Measurements from ENCODE around the gene IFITM5. TPM values are rescaled to one million over a fixed set of nuclear protein-coding genes. Genes with fewer than 3 reads are reported as not detected.
"Not testable (repeated sequence)": the region's sequence is repeated elsewhere in the genome, so short reads cannot be mapped to it uniquely, and the experiment has no call there.

The IFITM5 gene
- total and polyA plus RNA-seq, 2 donors, result not detected

DNA sequence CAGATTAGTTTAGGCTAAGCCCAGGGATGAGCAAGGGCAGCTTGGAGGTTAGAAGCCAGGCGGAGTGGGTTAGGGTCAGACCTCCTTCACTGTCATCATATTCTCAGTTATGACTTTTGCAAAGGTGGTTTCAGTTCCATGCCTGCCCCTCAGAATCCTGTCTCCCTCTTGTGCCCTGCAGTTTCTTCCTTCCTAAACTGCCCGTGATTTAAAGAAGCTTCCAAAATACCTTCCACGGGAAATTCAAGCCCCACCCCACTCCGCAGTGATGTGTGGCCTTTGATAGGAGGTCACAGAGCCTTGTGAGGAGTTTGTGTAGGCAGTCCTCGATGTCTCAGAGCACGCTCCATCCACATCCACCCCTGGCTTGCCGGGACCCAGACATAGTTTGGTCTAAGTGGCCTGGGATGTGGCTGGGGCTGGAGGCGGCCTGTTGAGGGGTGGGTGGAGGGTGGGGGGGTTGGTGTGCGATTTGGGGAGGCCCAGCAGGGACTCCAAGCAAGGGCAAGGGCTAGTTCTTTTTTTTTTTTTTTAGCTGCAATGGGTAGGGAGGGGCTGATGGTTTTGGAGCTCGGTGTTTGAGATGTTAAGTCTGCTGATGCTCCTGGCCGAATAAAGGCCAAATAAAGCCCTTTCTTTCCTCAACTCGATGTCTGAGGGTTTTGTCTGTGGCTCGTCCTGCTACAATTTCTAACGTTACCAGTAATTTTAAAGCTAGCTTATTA is 12.9 kb upstream of the IFITM5 start:
- Histone ChIP-seq H3K27ac (ENCODE audit: low read depth) (peak overlapping the region; percentile 81), H3K4me3 (ENCODE audit: low read depth, low read length) (peak overlapping the region; percentile 28), H3K36me3 (ENCODE audit: insufficient read depth) (no peaks in the 10 kb centered on the region), H3K4me1 (ENCODE audit: insufficient read depth) (peaks cover 2% of the 10 kb centered on the region)
- 49% methylated on average over 14 of the region's 14 CpGs for WGBS
- DNase-seq (ENCODE audit: extremely low spot score), result no peak

DNA sequence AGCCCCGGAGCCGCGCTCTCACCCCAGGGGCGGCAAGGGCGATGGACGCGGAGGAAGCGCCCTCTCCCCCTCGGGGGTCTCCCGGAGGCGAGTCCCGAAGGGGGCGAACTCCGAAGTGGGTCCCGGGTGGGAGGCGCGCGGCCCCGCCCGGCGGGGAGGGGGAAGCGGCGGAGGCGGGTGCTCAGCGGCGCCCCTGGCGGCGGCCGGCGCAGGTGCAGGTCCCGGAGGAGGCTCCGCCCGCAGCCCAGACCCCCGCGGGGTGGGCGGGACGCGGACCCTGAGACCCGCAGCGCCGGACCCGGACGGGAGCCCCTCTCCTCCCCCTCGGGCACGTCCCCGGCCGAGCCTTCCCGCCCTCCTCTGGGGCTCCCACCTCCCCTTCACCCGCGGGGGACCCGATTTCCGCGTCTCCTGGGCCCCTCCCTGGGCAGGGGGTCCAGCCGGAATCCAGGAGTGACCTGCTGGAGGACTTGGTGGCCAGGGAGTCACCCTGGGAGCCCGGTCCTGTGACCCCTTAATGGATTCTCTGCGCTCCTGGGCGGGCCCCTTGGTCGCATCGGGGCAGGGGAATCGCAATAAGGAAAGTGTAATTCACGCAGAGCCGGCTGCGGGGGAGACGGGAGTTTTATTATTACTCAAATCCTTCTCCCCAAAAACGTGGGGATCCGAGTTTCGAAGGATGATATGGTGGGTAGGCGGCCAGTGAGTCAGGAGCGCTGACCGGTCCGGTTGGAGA is 11.9 kb upstream of the IFITM5 start:
- not testable (repeated sequence) for DNase-seq (ENCODE audit: extremely low spot score); H3K4me1 ChIP-seq (ENCODE audit: insufficient read depth); H3K27ac ChIP-seq (ENCODE audit: low read depth); H3K36me3 ChIP-seq (ENCODE audit: insufficient read depth); H3K4me3 ChIP-seq (ENCODE audit: low read depth, low read length)
- 6% methylated on average over 9 of the region's 71 CpGs for WGBS

- H3K36me3 ChIP-seq (ENCODE audit: insufficient read depth); H3K4me1 ChIP-seq (ENCODE audit: insufficient read depth); H3K27ac ChIP-seq (ENCODE audit: low read depth); DNase-seq (ENCODE audit: extremely low spot score): not testable (repeated sequence)
- 10% methylated on average over 5 of the region's 18 CpGs for WGBS
- H3K4me3 ChIP-seq (ENCODE audit: low read depth, low read length), result peak overlapping the region; percentile 42
Measured at GRCh38 chr11:309979-310572, 10.8 kb upstream of the IFITM5 start.

DNA sequence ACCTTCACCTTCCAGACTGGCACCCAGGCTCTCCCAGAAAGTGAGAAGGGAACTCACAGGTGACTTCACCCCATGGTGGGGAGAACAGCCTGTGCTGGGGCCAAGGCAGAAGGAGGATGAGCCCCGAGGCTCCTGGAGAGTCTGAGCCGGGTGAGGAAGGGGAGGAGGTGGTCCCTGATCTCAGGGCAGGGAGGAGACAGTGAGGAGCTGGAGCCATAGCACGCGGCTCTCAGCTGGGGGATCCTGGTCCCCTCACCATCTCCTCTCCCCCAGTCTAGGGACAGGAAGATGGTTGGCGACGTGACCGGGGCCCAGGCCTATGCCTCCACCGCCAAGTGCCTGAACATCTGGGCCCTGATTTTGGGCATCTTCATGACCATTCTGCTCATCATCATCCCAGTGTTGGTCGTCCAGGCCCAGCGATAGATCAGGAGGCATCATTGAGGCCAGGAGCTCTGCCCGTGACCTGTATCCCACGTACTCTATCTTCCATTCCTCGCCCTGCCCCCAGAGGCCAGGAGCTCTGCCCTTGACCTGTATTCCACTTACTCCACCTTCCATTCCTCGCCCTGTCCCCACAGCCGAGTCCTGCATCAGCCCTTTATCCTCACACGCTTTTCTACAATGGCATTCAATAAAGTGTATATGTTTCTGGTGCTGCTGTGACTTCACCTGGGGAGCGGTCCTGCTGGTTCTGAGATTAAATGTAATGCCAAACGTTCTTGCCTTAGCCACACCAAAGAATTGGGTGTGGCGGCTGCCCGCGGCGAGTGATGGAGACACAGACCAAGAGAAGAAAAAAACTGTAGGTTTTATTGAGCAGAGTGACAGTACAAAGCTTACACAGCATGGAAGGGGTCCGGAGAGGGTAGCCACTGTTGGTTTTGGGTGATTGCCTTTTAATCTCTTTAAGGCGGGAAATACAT is 9.7 kb upstream of the IFITM5 start:
- not testable (repeated sequence) for DNase-seq (ENCODE audit: extremely low spot score); H3K36me3 ChIP-seq (ENCODE audit: insufficient read depth); H3K4me1 ChIP-seq (ENCODE audit: insufficient read depth)
- 44% methylated on average over 24 of the region's 24 CpGs for WGBS
- H3K4me3 ChIP-seq (ENCODE audit: low read depth, low read length), result peak overlapping the region; percentile 28
- H3K27ac ChIP-seq (ENCODE audit: low read depth), result peak overlapping the region; percentile 62

DNA sequence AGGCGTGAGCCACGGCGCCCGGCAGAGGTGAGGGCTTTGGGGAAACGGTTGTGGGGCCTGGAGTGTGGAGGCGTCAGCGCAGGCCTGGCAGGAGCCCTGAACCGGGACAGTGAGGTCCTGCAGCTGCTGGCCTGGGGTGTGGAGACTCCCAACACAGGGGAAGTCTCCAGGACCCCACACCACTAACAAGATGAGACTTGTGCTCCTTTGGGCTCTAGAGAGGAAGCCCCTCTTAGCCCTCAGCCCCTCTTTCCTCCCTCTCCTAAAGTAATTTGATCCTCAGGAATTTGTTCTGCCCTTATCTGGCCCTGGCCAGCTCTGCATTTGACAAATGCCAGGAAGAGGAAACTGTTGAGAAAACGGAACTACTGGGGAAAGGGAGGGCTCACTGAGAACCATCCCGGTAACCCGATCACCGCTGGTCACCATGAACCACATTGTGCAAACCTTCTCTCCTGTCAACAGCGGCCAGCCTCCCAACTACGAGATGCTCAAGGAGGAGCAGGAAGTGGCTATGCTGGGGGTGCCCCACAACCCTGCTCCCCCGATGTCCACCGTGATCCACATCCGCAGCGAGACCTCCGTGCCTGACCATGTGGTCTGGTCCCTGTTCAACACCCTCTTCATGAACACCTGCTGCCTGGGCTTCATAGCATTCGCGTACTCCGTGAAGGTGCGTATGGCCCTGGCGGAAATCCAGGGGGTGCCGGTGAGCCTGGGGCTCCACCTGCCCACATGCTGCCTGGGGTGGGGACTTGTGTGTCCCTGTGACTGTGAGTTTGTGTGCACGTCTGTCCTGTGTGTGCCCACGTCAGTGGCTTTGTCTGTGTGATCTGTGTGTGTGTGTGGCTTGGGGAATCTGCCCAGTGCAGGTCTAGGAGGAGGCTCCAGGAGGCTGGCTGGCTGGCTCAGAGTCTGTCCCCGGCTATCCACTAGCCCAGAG is 8.7 kb upstream of the IFITM5 start, which contains the start of gene IFITM2:
Gene IFITM2, plus strand, starts transcription at position 51 of the 943 bp plus-strand sequence. Its CDS starts 377 bp downstream, at position 428.
- Histone ChIP-seq H3K4me3 (ENCODE audit: low read depth, low read length) (peak within 1 kb of the TSS; percentile 6), H3K27ac (ENCODE audit: low read depth) (peak within 1 kb of the TSS; percentile 40)
- not testable (repeated sequence) for H3K36me3 ChIP-seq (ENCODE audit: insufficient read depth); H3K4me1 ChIP-seq (ENCODE audit: insufficient read depth)
- 18% methylated on average over 28 of the region's 28 CpGs for WGBS
- peak; percentile 68 for DNase-seq (ENCODE audit: extremely low spot score)

GRCh38 chr11:306645-307371 is 7.5 kb upstream of the IFITM5 start:
- H3K4me3 ChIP-seq (ENCODE audit: low read depth, low read length), result no peak overlapping the region
- 91% methylated on average over 17 of the region's 17 CpGs for WGBS
- no peaks in the 10 kb centered on the region for H3K36me3 ChIP-seq (ENCODE audit: insufficient read depth)
- DNase-seq (ENCODE audit: extremely low spot score), result no peak
- H3K27ac ChIP-seq (ENCODE audit: low read depth), result peak overlapping the region; percentile 40
- H3K4me1 ChIP-seq (ENCODE audit: insufficient read depth), result no peaks in the 10 kb centered on the region

- no peak for DNase-seq (ENCODE audit: extremely low spot score)
- Histone ChIP-seq H3K36me3 (ENCODE audit: insufficient read depth) (no peaks in the 10 kb centered on the region), H3K4me3 (ENCODE audit: low read depth, low read length) (no peak overlapping the region), H3K4me1 (ENCODE audit: insufficient read depth) (no peaks in the 10 kb centered on the region), H3K27ac (ENCODE audit: low read depth) (no peak overlapping the region)
- WGBS, result 87% methylated on average over 10 of the region's 10 CpGs
Measured at GRCh38 chr11:305844-306211, 6.5 kb upstream of the IFITM5 start.

- no peak overlapping the region for H3K4me3 ChIP-seq (ENCODE audit: low read depth, low read length)
- no peaks in the 10 kb centered on the region for H3K4me1 ChIP-seq (ENCODE audit: insufficient read depth)
- 35% methylated on average over 19 of the region's 19 CpGs for WGBS
- H3K27ac ChIP-seq (ENCODE audit: low read depth), result no peak overlapping the region
- no peaks in the 10 kb centered on the region for H3K36me3 ChIP-seq (ENCODE audit: insufficient read depth)
- DNase-seq (ENCODE audit: extremely low spot score), result no peak
Measured at GRCh38 chr11:304915-305843, 5.9 kb upstream of the IFITM5 start.

- DNase-seq (ENCODE audit: extremely low spot score), result no peak
- H3K4me1 ChIP-seq (ENCODE audit: insufficient read depth), result no peaks in the 10 kb centered on the region
- no peak overlapping the region for H3K27ac ChIP-seq (ENCODE audit: low read depth)
- no peaks in the 10 kb centered on the region for H3K36me3 ChIP-seq (ENCODE audit: insufficient read depth)
- H3K4me3 ChIP-seq (ENCODE audit: low read depth, low read length), result no peak overlapping the region
- 86% methylated on average over 52 of the region's 52 CpGs for WGBS
Measured at GRCh38 chr11:304061-304506, 4.8 kb upstream of the IFITM5 start.

DNA sequence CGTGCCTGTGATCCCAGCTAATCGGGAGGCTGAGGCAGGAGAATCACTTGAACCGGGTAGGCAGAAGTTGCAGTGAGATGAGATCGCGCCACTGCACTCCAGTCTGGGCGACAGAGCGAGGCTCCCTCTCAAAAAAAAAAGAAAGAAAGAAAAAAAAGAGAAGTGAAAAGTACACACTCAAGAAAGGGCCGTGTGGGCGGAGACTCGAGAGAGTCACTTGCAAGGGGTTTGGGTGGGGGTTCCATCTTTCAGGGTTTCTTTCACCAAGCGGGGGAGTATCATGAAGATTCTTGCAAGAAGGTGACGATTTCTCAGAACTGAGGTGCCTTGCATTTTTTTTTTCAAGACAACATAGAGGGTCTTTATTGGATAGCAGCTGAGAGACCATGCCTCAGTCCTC is 4.0 kb upstream of the IFITM5 start:
- H3K27ac ChIP-seq (ENCODE audit: low read depth), result no peak overlapping the region
- H3K36me3 ChIP-seq (ENCODE audit: insufficient read depth), result no peaks in the 10 kb centered on the region
- 93% methylated on average over 12 of the region's 12 CpGs for WGBS
- H3K4me3 ChIP-seq (ENCODE audit: low read depth, low read length), result no peak overlapping the region
- DNase-seq (ENCODE audit: extremely low spot score), result no peak
- no peaks in the 10 kb centered on the region for H3K4me1 ChIP-seq (ENCODE audit: insufficient read depth)
